Left lung (tissue), 10 donors: ENCODE results near the gene SMCO4. TPM values are rescaled to one million over a fixed set of nuclear protein-coding genes. Genes with fewer than 3 reads are reported as not detected.
"Not testable (repeated sequence)": the region's sequence is repeated elsewhere in the genome, so short reads cannot be mapped to it uniquely, and the experiment has no call there.

Source experiments
- ATAC-seq: fragments of 200-7000 bp; cut with Tn5 transposase; one replicate; pipeline ENCODE4 v1.9.1; 2020; ENCODE audit warnings: moderate library complexity
- DNase-seq, 4 donors: peaks; one replicate each; pipeline ENCODE4 v3.0.0-alpha.2; 2013 to 2020
- H3K27ac ChIP-seq, 2 donors: fragments of 200-600 bp; sonication (generic) in 1 of 2; one replicate each; pipeline versions ENCODE4 v1.5.0 to v1.8.0; 2020 to 2021
- H3K27me3 ChIP-seq, 2 donors: fragments of 200-600 bp; sonication (generic) in 1 of 2; one replicate each; pipeline versions ENCODE4 v1.5.0 to v1.8.0; 2020 to 2021
- H3K36me3 ChIP-seq, 2 donors: fragments of 200-600 bp; sonication (generic) in 1 of 2; one replicate each; pipeline versions ENCODE4 v1.5.0 to v1.8.0; 2020 to 2021
- H3K4me1 ChIP-seq, 2 donors: fragments of 200-600 bp; one replicate each; pipeline ENCODE4 v1.8.0; 2021
- H3K4me3 ChIP-seq, 2 donors: fragments of 200-600 bp; sonication (generic) in 1 of 2; one replicate each; pipeline versions ENCODE4 v1.5.0 to v1.8.0; 2020 to 2021; ENCODE audit warnings: mild to moderate bottlenecking in 1 of 2
- H3K9me3 ChIP-seq, 2 donors: fragments of 200-600 bp; sonication (generic) in 1 of 2; one replicate each; pipeline versions ENCODE4 v1.5.0 to v1.8.0; 2020 to 2021
- CTCF ChIP-seq, 2 donors: fragments of 200-600 bp; sonication (generic) in 1 of 2; IDR thresholded peaks; one replicate each; pipeline versions ENCODE4 v1.5.0 to v1.8.0; 2021; ENCODE audit warnings: antibody characterized with exemption in 2 of 2
- intact Hi-C, 2 donors: fragments of 100-400 bp; cut with DNase I; formaldehyde crosslinking; loops; one replicate each; pipeline versions ENCODE4 v1.11.2 to v1.14.2; 2022
- polyA plus RNA-seq, 6 donors: library from polyadenylated mRNA; unstranded; fragments of 120-200 nt; gene quantifications; one replicate each; pipeline ENCODE4 v1.2.1, GENCODE V29; 2013; ENCODE audit not compliant: insufficient read length in 6 of 6
- total RNA-seq, 2 donors: library from RNA; stranded (reverse); fragmentation: NEBNext Ultra II Directional; extraction: Animal tissue kit (Norgen Biotek cat#: 25700); gene quantifications; one replicate each; pipeline ENCODE4 v1.2.1, GENCODE V29; 2021
- donor health status: DM: no; HTN: yes; CAD: no.
- donor health status: DM: no; HTN: no; CAD: no.

Gene SMCO4
- total and polyA plus RNA-seq, 8 donors: 14.4 to 56.0 (median 18.5) TPM

GRCh38 chr11:93476796-93477195 lies 66.4 kb downstream of the SMCO4 start:
- DNase-seq (no peak), ATAC-seq (no peak)
- Histone ChIP-seq H3K4me3 (no peak overlapping the region), H3K27ac (no peak overlapping the region), H3K9me3 (no peaks in the 10 kb centered on the region), H3K4me1 (no peaks in the 10 kb centered on the region), H3K36me3 (peaks cover 0 to 44% of the 10 kb centered on the region in 2 donors), H3K27me3 (no peaks in the 10 kb centered on the region)
- TF ChIP-seq CTCF (IDR thresholded peaks at IDR 0.05): no peak
- intact Hi-C loops: no loop called here

GRCh38 chr11:93474123-93474522 lies 69.1 kb downstream of the SMCO4 start:
- ATAC-seq: no peak
- H3K4me1 ChIP-seq: no peaks in the 10 kb centered on the region
- intact Hi-C loops: no loop called here
- no peak for TF ChIP-seq CTCF (IDR thresholded peaks at IDR 0.05)
- H3K27me3 ChIP-seq: no peaks in the 10 kb centered on the region
- DNase-seq: no peak
- no peak overlapping the region for H3K4me3 ChIP-seq
- H3K9me3 ChIP-seq: no peaks in the 10 kb centered on the region
- peaks cover 0 to 31% of the 10 kb centered on the region in 2 donors for H3K36me3 ChIP-seq
- no peak overlapping the region for H3K27ac ChIP-seq

- ATAC-seq: no peak
- H3K27ac ChIP-seq: no peak overlapping the region
- no peaks in the 10 kb centered on the region for H3K4me1 ChIP-seq
- H3K36me3 ChIP-seq: no peaks in the 10 kb centered on the region
- no peaks in the 10 kb centered on the region for H3K27me3 ChIP-seq
- peaks cover 0 to 2% of the 10 kb centered on the region in 2 donors for H3K9me3 ChIP-seq
- H3K4me3 ChIP-seq: no peak overlapping the region
- no peak for DNase-seq
- intact Hi-C loops: no loop called here
- TF ChIP-seq CTCF (IDR thresholded peaks at IDR 0.05): no peak
Observed at GRCh38 chr11:93468290-93468689, 74.9 kb downstream of the SMCO4 start.

- intact Hi-C loops: no loop called here
- no peak overlapping the region for H3K4me3 ChIP-seq
- no peak for TF ChIP-seq CTCF (IDR thresholded peaks at IDR 0.05)
Observed at GRCh38 chr11:93467054-93467453, 76.1 kb downstream of the SMCO4 start.

GRCh38 chr11:93464927-93465540 lies 78.2 kb downstream of the SMCO4 start:
- Histone ChIP-seq H3K4me3 (no peak overlapping the region), H3K36me3 (no peaks in the 10 kb centered on the region), H3K27me3 (no peaks in the 10 kb centered on the region), H3K4me1 (no peaks in the 10 kb centered on the region), H3K27ac (no peak overlapping the region), H3K9me3 (peaks cover 0 to 2% of the 10 kb centered on the region in 2 donors)
- no peak for DNase-seq
- intact Hi-C loops: no loop called here
- no peak for TF ChIP-seq CTCF (IDR thresholded peaks at IDR 0.05)
- ATAC-seq: no peak

More at GRCh38 chr11:93467054-93467453, 76.1 kb downstream of the SMCO4 start:
- Histone ChIP-seq H3K27me3 (no peaks in the 10 kb centered on the region), H3K9me3 (peaks cover 0 to 2% of the 10 kb centered on the region in 2 donors), H3K36me3 (no peaks in the 10 kb centered on the region), H3K27ac (no peak overlapping the region), H3K4me1 (no peaks in the 10 kb centered on the region)
- DNase-seq: no peak
- ATAC-seq: no peak

- DNase-seq, H3K4me3 ChIP-seq, ATAC-seq, H3K27ac ChIP-seq, H3K36me3 ChIP-seq, H3K4me1 ChIP-seq, intact Hi-C loops, H3K9me3 ChIP-seq, H3K27me3 ChIP-seq: not testable (repeated sequence)
Observed at GRCh38 chr11:93463666-93464065, 79.5 kb downstream of the SMCO4 start.
